Left ventricle myocardium superior (tissue), 1 donor: ENCODE results near the gene NELFE. TPM values are rescaled to one million over a fixed set of nuclear protein-coding genes. Genes with fewer than 3 reads are reported as not detected.
A peak's percentile ranks its signal among the peaks of the same experiment; 100 is the strongest.
"Not testable (repeated sequence)": the region's sequence is repeated elsewhere in the genome, so short reads cannot be mapped to it uniquely, and the experiment has no call there.

Source experiments
- ATAC-seq: fragments of 200-7000 bp; cut with Tn5 transposase; one replicate; pipeline ENCODE4 v1.9.1; 2020; ENCODE audit warnings: mild to moderate bottlenecking, moderate library complexity
- DNase-seq: peaks from one replicate; pipeline ENCODE4 v3.0.0-alpha.2; 2020
- intact Hi-C: fragments of 100-400 bp; cut with micrococcal nuclease; formaldehyde crosslinking; loops from one replicate; pipeline ENCODE4 v1.11.0; 2022
- total RNA-seq: library from RNA; stranded (reverse); fragmentation: NEBNext Ultra II Directional; extraction: Animal tissue kit (Norgen Biotek cat#: 25700); gene quantifications from one replicate; pipeline ENCODE4 v1.2.1, GENCODE V29; 2021
- donor health status: DM: no; HTN: yes; CAD: no; lungs with severe emphysema.

Gene NELFE
- total RNA-seq, 1 donor from 2014 or later: 42.0 TPM

GRCh38 chr6:31977816-31978431 lies 19.2 kb upstream of the NELFE start:
- no peak for ATAC-seq
- no peak for DNase-seq
- intact Hi-C loops: no loop called here

- ATAC-seq, DNase-seq, intact Hi-C loops: not testable (repeated sequence)
Measured at GRCh38 chr6:31976065-31976464, 17.3 kb upstream of the NELFE start.

DNA sequence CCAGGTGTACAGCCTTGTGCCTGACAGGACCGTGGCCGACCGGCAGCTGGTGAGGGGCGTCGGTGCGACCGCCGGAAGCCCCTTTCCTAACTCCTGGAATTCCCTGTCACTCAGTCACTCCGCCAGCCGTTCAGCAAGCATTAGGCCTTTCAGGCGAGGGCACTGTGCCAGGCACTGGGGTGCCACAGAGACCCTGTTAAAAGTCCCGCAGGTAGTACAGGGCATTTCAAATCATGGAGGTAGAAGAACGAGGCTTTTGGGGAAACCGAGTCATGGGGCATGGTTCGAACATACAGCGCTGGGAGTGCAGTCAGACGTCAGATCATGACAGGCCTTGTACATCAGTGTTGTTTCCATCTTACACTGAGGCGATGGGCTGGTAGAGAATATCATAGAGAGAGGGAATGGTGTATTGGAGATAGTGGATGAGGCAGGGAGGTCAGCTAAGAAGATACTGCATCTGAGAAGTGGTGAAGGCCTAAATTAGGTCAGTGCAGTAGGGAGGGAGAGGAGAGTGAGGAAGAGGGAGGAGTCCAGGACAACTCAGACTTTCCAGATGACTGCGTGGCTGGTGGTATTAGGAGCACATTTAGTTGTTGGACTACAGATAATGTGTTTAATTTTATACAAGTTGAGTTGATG lies 14.1 kb upstream of the NELFE start:
- DNase-seq (no peak), ATAC-seq (no peak)
- intact Hi-C loops: no loop called here

GRCh38 chr6:31971993-31972708 lies 13.4 kb upstream of the NELFE start, which contains the start of gene DXO:
DXO (minus strand) TSS chr6:31972138; CDS start chr6:31971675, 463 bp downstream.
- DNase-seq: peak; percentile 97
- peak; percentile 96 for ATAC-seq
- intact Hi-C loops: no loop called here

DNA sequence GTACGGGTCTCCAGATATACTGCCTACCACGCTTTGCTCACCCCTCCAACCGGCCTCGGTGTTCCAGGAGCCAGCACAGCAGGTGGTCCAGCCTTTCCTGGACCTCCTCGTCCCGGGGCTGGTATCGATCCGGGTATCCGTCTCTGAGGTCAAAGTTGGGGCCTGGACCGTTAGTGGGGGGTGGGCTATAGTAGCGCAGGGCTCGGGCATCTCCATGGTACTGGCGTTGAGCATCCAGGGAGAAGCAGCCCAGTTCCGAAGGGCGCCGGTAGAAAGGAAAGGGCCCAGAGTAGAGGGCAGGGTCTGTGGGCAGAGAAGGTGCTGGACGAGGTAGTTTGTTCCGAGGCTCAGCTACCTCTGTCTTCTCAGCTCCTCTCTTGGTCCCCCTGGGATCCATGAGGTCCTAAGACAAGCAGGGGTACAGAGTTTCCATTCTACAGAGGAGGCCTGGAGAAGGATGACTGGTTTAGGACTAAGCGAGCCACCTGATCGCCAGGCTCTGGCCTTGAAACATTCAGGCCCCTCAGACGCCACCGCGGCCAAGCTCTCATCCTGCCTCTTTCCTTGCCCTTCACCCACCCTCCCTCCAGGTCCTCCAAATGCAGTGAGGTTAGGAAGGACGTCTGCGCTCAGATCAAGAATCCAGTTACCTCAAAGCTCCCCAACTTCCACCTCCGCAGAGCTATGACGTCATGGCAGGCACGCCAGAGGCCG lies 12.7 kb upstream of the NELFE start:
- DNase-seq (no peak), ATAC-seq (peak; percentile 1)
- intact Hi-C loops: no loop called here

DNA sequence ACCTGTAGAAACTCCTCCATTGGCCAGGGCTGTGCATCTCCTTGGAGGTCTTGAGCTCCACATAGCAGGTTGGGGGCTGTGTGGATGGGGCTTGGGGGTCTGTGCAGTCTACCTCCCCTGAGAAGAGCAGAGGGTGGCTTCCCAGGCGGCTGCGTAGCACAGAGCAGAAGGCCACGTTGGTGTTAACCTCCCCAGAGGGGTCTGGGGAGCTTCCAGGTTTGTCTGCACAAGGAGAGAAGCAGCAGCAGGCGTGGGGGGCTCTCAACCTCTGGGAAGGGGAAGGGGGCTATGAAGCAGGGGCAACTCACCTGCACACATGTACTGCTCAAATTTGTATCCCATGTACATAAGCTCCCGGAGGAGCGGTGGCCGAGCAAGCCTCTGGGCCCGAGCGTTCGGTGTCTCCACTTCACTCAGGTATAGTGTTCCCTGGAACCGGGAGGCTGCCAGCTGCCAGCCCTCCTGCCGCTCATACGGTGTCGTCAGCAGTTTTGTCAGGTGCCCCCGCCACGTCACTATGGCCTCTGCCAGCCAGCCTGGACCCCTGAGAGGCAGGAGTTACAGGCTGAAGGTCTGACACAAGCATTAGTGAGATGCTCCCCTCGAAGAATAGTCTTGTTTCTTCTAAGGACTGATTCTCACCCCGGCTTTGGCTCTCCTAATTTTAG lies 12.0 kb upstream of the NELFE start:
- intact Hi-C loops: no loop called here
- no peak for ATAC-seq
- no peak for DNase-seq

GRCh38 chr6:31969712-31970603 lies 11.2 kb upstream of the NELFE start:
- DNase-seq (no peak), ATAC-seq (no peak)
- intact Hi-C loops: no loop called here

GRCh38 chr6:31968791-31969711 lies 10.3 kb upstream of the NELFE start:
- no peak for DNase-seq
- intact Hi-C loops: no loop called here
- ATAC-seq: no peak

GRCh38 chr6:31968326-31968725 lies 9.6 kb upstream of the NELFE start:
- no peak for ATAC-seq
- DNase-seq: no peak
- intact Hi-C loops: no loop called here

DNA sequence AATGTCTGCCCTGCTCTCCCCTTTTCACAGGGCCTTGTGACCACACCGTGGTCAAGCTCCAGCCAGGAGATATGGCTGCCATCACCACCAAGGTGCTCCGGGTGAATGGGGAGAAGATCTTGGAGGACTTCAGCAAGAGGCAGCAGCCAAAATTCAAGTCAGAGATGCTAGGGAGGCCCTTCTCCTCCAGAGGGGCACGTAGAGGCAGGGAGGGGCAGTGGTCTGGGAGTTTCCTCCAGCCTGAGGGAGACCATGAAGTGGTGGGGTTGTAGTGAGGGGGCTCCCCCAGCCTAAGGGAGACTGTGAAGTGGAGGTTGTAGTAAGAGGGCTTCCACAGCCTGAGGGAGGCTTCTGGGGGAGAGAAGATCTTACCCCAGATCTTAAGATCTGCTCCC lies 9.2 kb upstream of the NELFE start:
- DNase-seq: no peak
- intact Hi-C loops: no loop called here
- ATAC-seq: no peak

GRCh38 chr6:31966997-31967925 lies 8.5 kb upstream of the NELFE start:
- ATAC-seq: no peak
- DNase-seq: no peak
- intact Hi-C loops: no loop called here

DNA sequence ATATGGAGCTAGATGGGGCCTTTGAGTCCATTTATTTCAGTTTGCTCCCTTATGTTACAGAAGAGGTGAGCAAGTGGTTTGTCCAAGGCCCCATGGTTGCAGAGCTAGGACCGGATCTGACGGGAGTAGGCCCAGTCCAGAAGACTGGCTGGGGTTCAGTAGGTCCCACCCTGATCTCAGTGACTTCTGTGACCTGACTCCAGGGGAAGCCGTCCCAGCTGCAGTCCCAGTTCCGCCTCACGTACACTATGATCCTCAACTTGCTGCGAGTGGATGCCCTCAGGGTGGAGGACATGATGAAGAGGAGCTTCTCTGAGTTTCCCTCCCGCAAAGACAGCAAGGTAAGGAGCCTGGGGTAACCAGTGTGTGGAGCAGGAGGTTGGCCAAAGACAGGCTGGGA lies 7.7 kb upstream of the NELFE start:
- intact Hi-C loops: no loop called here
- ATAC-seq (no peak), DNase-seq (no peak)

- intact Hi-C loops: no loop called here
- ATAC-seq (no peak), DNase-seq (no peak)
Measured at GRCh38 chr6:31965700-31966099, 6.9 kb upstream of the NELFE start.

DNA sequence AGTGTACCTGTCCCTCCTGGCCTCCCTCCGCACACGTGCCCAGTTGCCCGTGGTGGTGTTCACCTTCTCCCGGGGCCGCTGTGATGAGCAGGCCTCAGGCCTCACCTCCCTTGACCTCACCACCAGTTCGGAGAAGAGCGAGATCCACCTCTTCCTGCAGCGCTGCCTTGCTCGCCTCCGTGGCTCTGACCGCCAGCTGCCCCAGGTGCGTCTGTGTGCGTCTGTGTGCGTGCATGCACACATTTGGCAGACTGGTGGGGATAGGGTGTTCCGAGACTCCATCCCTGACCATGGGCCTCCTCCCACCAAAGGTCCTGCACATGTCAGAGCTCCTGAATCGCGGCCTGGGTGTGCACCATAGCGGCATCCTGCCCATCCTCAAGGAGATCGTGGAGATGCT lies 5.2 kb upstream of the NELFE start:
- DNase-seq: no peak
- intact Hi-C loops: no loop called here

DNA sequence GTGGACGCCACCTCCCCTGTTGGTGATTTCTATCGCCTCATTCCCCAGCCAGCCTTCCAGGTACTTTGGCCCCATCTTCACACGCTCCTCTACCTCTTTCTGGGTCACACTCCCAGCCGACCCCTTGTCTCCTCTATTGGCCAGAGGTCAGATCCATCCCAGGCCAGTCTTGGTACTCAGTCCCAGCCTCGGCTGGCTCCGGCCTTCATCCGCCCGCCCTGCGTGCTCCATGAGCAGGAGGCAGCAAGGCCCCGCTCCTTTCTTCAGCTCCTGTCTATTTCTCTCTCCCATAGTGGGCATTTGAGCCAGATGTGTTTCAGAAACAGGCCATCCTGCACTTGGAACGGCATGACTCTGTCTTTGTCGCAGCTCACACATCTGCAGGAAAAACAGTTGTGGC lies 2.8 kb upstream of the NELFE start:
- ATAC-seq (no peak), DNase-seq (no peak)
- intact Hi-C loops: no loop called here

More for the DNA sequence above, 5.2 kb upstream of the NELFE start:
- ATAC-seq: no peak

DNA sequence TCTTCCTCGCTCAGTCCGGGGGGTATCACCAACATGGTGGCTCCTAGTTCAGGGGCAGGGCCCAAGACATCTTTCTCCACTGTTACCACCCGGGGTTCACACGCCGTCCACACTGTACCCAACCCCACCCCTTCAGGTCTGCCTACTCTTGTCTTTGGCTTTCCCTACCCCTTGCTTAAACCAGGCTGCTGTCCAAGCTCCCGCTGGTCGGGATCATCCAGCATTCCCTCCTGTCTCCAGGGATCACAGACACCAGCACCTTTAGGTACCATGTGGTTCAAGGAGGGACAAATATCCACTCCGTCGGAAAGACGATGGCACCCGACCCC lies 395 bp downstream of the NELFE start:
- intact Hi-C loops: no loop called here
- peak; percentile 1 for ATAC-seq

DNA sequence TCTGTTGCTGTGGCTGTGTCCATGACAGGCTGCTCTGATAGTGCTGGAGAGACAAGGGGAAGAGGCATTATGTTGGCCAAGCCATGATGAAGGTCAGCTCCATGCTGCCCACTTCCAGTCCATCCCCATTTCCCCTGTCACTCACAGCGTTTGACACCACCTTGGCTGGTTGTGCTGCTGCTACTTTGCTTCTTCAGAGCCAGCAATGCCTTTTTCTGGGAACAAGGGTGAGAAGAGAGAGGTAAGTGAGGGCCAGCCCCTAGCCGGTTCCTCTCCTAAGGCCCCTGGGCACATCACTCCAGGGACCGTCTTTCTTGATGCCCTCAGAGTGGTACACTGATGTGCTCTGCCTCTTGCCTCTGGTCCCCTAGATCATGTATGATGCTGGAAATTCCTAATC lies 2.0 kb downstream of the NELFE start:
- intact Hi-C loops: no loop called here
- DNase-seq (no peak), ATAC-seq (no peak)

More for the DNA sequence above, 395 bp downstream of the NELFE start:
- no peak for DNase-seq
